Measurements from ENCODE around the gene MRPL23. TPM values are rescaled to one million over a fixed set of nuclear protein-coding genes. Genes with fewer than 3 reads are reported as not detected.

MRPL23 gene
- total and polyA plus RNA-seq, 2 of the 13 experiments (the other 11 are each of a cell fraction or from before 2014, with no cell fraction given) = 67.8 to 123 TPM

DNA sequence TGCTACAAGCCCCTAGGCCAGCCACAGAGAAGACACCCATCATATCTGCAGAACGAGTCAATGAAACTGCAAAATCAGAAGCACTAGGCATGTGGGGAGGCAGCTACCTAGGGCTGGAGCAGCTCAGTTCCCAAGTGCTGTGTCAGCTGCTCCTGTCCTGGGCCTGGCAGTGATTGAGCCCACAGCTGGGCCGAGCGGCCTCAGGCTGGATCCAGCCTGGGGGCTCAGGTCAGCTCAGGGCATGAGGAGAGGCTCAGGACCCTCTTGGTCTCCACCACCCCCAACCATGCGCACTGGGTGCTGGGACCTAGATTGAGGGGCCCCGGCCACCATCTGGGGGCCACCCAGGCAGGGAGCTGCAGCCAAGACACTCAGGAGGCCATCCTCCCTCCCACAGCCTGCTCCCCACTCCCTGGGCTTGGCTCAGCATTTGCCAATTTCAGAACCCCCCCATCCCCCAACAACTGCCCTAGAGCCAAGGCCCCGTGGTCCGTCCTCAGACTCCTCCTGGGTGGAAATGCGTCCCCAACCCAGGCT is 30.1 kb upstream of the MRPL23 start:
- ChIA-PET POLR2A (no interaction called here), CTCF (ENCODE audit: low intra/inter-chr PET ratio, low total read pairs) (no interaction called here)
- in situ Hi-C loops (cut with HindIII; ENCODE audit: extremely low pct_ligation_motif_present, low pct_unique_long_range_greater_than_20kb) (no loop called here), intact Hi-C loops (cut with micrococcal nuclease; ENCODE audit: unreplicated experiment) (loop anchor here (1.0 kb wide), 1 partner anchor 27 kb away; no protein-coding TSS in a partner anchor)
- ATAC-seq = no peak
- Histone ChIP-seq H3K9ac (ENCODE audit: insufficient read depth, low read depth, low read length) (no peak overlapping the region), H3K4me2 (ENCODE audit: low read depth, low read length) (no peak overlapping the region), H3K79me2 (ENCODE audit: insufficient read depth, low read length) (no peaks in the 10 kb centered on the region), H3K36me3 (replicated peaks in 1 of 2; ENCODE audit: control insufficient read depth in 1 of 2, insufficient read depth in 2 of 2, low read length in 2 of 2) (no peaks in the 10 kb centered on the region), H3K4me1 (ENCODE audit: insufficient read depth, low read length) (no peaks in the 10 kb centered on the region), H3K27ac (ENCODE audit: extremely low read length, insufficient read depth, low read length) (no peak overlapping the region), H3K27me3 (ENCODE audit: control insufficient read depth in 1 of 2, insufficient read depth in 2 of 2, low read length in 2 of 2) (peaks cover 16 to 44% of the 10 kb centered on the region in 2 experiments; a peak in 4 of 5 replicates), H3K4me3 (replicated peaks in 1 of 3; ENCODE audit: insufficient read depth in 1 of 3, low read depth in 2 of 3, low read length in 3 of 3) (no peak overlapping the region), H3K9me3 (ENCODE audit: low read length) (no peaks in the 10 kb centered on the region), H2AFZ (ENCODE audit: low read length) (no peak overlapping the region), H4K20me1 (ENCODE audit: insufficient read depth, low read length) (no peaks in the 10 kb centered on the region)
- 0% methylated on average over 1 of the region's 8 CpGs for WGBS (ENCODE audit: low lambda C conversion rate)
- no peak for DNase-seq (ENCODE audit: low spot score)
- FAIRE-seq = no peak
- no peak for TF ChIP-seq TRIM24 (CRISPR knock-in tag; IDR thresholded peaks at IDR 0.05)
- TF ChIP-seq ATF7 (IDR thresholded peaks at IDR 0.05) = no peak
- no peak for TF ChIP-seq ATF7 (CRISPR knock-in tag; IDR thresholded peaks at IDR 0.05)
- TF ChIP-seq ZSCAN20 (CRISPR knock-in tag; IDR thresholded peaks at IDR 0.05; ENCODE audit: borderline replicate concordance) = no peak
- no peak for TF ChIP-seq SRY (CRISPR knock-in tag; IDR thresholded peaks at IDR 0.05)
- no peak for TF ChIP-seq IKZF1 (IDR thresholded peaks at IDR 0.05)
- TF ChIP-seq FLYWCH1 (CRISPR knock-in tag; IDR thresholded peaks at IDR 0.05) = no peak
- TF ChIP-seq HMG20A (CRISPR knock-in tag; IDR thresholded peaks at IDR 0.05; ENCODE audit: borderline replicate concordance) = no peak
- TF ChIP-seq RFX5 (IDR thresholded peaks at IDR 0.05; ENCODE audit: low read depth, low read length) = no peak
- TF ChIP-seq, protein P1, sequence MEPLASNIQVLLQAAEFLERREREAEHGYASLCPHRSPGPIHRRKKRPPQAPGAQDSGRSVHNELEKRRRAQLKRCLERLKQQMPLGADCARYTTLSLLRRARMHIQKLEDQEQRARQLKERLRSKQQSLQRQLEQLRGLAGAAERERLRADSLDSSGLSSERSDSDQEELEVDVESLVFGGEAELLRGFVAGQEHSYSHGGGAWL (CRISPR knock-in tag; IDR thresholded peaks at IDR 0.05) = no peak
- TF ChIP-seq ZNF652 (CRISPR knock-in tag; IDR thresholded peaks at IDR 0.05; ENCODE audit: borderline replicate concordance, low read depth) = no peak
- TF ChIP-seq TBL1XR1 (IDR thresholded peaks at IDR 0.05; ENCODE audit: borderline replicate concordance, low read length, partially characterized antibody) = no peak
- TF ChIP-seq ZNF562 (CRISPR knock-in tag; IDR thresholded peaks at IDR 0.05; ENCODE audit: borderline replicate concordance) = no peak
- TF ChIP-seq ZNF501 (CRISPR knock-in tag; IDR thresholded peaks at IDR 0.05) = no peak
- no peak for TF ChIP-seq ZNF549 (CRISPR knock-in tag; IDR thresholded peaks at IDR 0.05)
- TF ChIP-seq, protein P2, sequence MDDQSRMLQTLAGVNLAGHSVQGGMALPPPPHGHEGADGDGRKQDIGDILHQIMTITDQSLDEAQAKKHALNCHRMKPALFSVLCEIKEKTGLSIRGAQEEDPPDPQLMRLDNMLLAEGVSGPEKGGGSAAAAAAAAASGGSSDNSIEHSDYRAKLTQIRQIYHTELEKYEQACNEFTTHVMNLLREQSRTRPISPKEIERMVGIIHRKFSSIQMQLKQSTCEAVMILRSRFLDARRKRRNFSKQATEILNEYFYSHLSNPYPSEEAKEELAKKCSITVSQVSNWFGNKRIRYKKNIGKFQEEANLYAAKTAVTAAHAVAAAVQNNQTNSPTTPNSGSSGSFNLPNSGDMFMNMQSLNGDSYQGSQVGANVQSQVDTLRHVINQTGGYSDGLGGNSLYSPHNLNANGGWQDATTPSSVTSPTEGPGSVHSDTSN (CRISPR knock-in tag; IDR thresholded peaks at IDR 0.05; ENCODE audit: borderline replicate concordance) = no peak
- TF ChIP-seq, protein P3, sequence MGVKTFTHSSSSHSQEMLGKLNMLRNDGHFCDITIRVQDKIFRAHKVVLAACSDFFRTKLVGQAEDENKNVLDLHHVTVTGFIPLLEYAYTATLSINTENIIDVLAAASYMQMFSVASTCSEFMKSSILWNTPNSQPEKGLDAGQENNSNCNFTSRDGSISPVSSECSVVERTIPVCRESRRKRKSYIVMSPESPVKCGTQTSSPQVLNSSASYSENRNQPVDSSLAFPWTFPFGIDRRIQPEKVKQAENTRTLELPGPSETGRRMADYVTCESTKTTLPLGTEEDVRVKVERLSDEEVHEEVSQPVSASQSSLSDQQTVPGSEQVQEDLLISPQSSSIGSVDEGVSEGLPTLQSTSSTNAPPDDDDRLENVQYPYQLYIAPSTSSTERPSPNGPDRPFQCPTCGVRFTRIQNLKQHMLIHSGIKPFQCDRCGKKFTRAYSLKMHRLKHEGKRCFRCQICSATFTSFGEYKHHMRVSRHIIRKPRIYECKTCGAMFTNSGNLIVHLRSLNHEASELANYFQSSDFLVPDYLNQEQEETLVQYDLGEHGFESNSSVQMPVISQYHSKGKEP (CRISPR knock-in tag; IDR thresholded peaks at IDR 0.05) = no peak
- TF ChIP-seq GABPA (IDR thresholded peaks at IDR 0.05; ENCODE audit: low read depth, low read length) = no peak
- TF ChIP-seq GABPA (CRISPR knock-in tag; IDR thresholded peaks at IDR 0.05; ENCODE audit: low read depth) = no peak
- TF ChIP-seq MXD4 (CRISPR knock-in tag; IDR thresholded peaks at IDR 0.05) = no peak
- no peak for TF ChIP-seq ZFP37 (CRISPR knock-in tag; IDR thresholded peaks at IDR 0.05; ENCODE audit: borderline replicate concordance)
- no TSS peak for BruUV-seq (replicated peaks)

Measured in HepG2 (cell line).